NCI-H2171 (cell line): ENCODE data around the gene RBMX2.

Source experiments
- DNase-seq: peaks from one replicate; lab custom pipeline; 2025; lab: John Stamatoyannopoulos, UW

Gene RBMX2

GRCh38 chrX:130446974-130447373 is 45.2 kb downstream of the RBMX2 start:
- DNase-seq = no peak
